Activated B cell treated with CpG ODN at 0.5 μM for 24 hours (primary cell): ENCODE measurements around the gene GPR31. TPM values are rescaled to one million over a fixed set of nuclear protein-coding genes. Genes with fewer than 3 reads are reported as not detected.

Experiments used
- ATAC-seq: fragments of 200-7000 bp; cut with Tn5 transposase; one replicate; pipeline ENCODE4 v1.10.0; 2021; ENCODE audit warnings: low read depth, mild to moderate bottlenecking, moderate library complexity
- CTCF ChIA-PET: fragments of 350-600 bp; sonication (Branson Sonifier 250); formaldehyde crosslinking; loops from one replicate; lab custom pipeline; 2021; ENCODE audit warnings: antibody characterized with exemption; lab: Charles Lee
- POLR2A ChIA-PET: fragments of 350-600 bp; sonication (Branson Sonifier 250); formaldehyde crosslinking; loops from one replicate; lab custom pipeline; 2021; ENCODE audit warnings: antibody characterized with exemption; lab: Charles Lee
- DNase-seq: peaks from one replicate; pipeline ENCODE4 v3.0.0; 2022
- H3K27ac Mint-ChIP-seq: one replicate; pipeline ENCODE4 v1.8.0; 2020; ENCODE audit warnings: mixed read lengths
- H3K27me3 Mint-ChIP-seq: one replicate; pipeline ENCODE4 v1.8.0; 2021; ENCODE audit warnings: mixed read lengths
- H3K36me3 Mint-ChIP-seq: one replicate; pipeline ENCODE4 v1.8.0; 2021; ENCODE audit warnings: low read depth, mixed read lengths
- H3K4me1 Mint-ChIP-seq: one replicate; pipeline ENCODE4 v1.8.0; 2021; ENCODE audit warnings: mixed read lengths
- H3K4me3 Mint-ChIP-seq: one replicate; pipeline ENCODE4 v1.8.0; 2020; ENCODE audit warnings: mild to moderate bottlenecking, mixed read lengths
- H3K9me3 Mint-ChIP-seq: one replicate; pipeline ENCODE4 v1.8.0; 2020; ENCODE audit warnings: mixed read lengths
- intact Hi-C: fragments of 100-400 bp; cut with micrococcal nuclease; formaldehyde crosslinking; loops from one replicate; pipeline ENCODE4 v1.15.1; 2024
- total RNA-seq: library from RNA; stranded (reverse); gene quantifications from 2 replicates; pipeline ENCODE4 v1.2.3, GENCODE V29; 2022
- TF ChIP-seq, protein P1 (sequence below): fragments of 200-600 bp; IDR thresholded peaks from one replicate; pipeline ENCODE4 v1.8.0; 2022; ENCODE audit warnings: antibody characterized with exemption, mild to moderate bottlenecking

GPR31 gene
- total RNA-seq, 1 donor from 2014 or later, result not detected

- DNase-seq, result peak; percentile 62
These were observed 15.9 kb downstream of the GPR31 start for GRCh38 chr6:167141667-167142432.

GRCh38 chr6:167140589-167141474, 16.9 kb downstream of the GPR31 start:
- Mint-ChIP-seq H3K4me1 (peaks cover 66% of the 10 kb centered on the region), H3K27me3 (no peaks in the 10 kb centered on the region), H3K9me3 (no peaks in the 10 kb centered on the region), H3K4me3 (no peak overlapping the region), H3K27ac (peak overlapping the region; percentile 79), H3K36me3 (peaks cover 30% of the 10 kb centered on the region)
- DNase-seq, result no peak
- intact Hi-C loops, result loop anchor here (1.0 to 2.0 kb wide), 6 partner anchors 11 to 62 kb away; no protein-coding TSS in a partner anchor
- ATAC-seq, result peak; percentile 70
- POLR2A ChIA-PET, result interaction anchor here (0.6 to 26.6 kb wide), 18 partner anchors 11 to 190 kb away, joined by 3 to 970 read pairs (median 5); partner anchors contain the start of genes CCR6, CEP43 and RNASET2
- TF ChIP-seq, protein P1, sequence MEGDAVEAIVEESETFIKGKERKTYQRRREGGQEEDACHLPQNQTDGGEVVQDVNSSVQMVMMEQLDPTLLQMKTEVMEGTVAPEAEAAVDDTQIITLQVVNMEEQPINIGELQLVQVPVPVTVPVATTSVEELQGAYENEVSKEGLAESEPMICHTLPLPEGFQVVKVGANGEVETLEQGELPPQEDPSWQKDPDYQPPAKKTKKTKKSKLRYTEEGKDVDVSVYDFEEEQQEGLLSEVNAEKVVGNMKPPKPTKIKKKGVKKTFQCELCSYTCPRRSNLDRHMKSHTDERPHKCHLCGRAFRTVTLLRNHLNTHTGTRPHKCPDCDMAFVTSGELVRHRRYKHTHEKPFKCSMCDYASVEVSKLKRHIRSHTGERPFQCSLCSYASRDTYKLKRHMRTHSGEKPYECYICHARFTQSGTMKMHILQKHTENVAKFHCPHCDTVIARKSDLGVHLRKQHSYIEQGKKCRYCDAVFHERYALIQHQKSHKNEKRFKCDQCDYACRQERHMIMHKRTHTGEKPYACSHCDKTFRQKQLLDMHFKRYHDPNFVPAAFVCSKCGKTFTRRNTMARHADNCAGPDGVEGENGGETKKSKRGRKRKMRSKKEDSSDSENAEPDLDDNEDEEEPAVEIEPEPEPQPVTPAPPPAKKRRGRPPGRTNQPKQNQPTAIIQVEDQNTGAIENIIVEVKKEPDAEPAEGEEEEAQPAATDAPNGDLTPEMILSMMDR, result no peak
- CTCF ChIA-PET, result interaction anchor here (0.6 to 8.6 kb wide), 33 partner anchors 11 to 551 kb away, joined by 3 to 145 read pairs (median 5); partner anchors contain the start of genes CCR6, CEP43 and RNASET2

More at GRCh38 chr6:167141667-167142432, 15.9 kb downstream of the GPR31 start:
- ChIA-PET POLR2A (interaction anchor here (0.8 to 26.6 kb wide), 12 partner anchors 10 to 191 kb away, joined by 3 to 970 read pairs (median 6); partner anchors contain the start of genes CCR6, CEP43 and RNASET2), CTCF (interaction anchor here (0.5 to 8.6 kb wide), 34 partner anchors 10 to 552 kb away, joined by 3 to 145 read pairs (median 6); partner anchors contain the start of genes CCR6, CEP43 and RNASET2)
- TF ChIP-seq, protein P1, result no peak
- H3K27ac Mint-ChIP-seq, result peak overlapping the region; percentile 79
- H3K4me3 Mint-ChIP-seq, result peak overlapping the region; percentile 46
- H3K36me3 Mint-ChIP-seq, result peaks cover 20% of the 10 kb centered on the region
- intact Hi-C loops, result loop anchor here (1.0 to 2.0 kb wide), 6 partner anchors 17 to 367 kb away; no protein-coding TSS in a partner anchor
- H3K4me1 Mint-ChIP-seq, result peaks cover 61% of the 10 kb centered on the region
- H3K27me3 Mint-ChIP-seq, result no peaks in the 10 kb centered on the region
- ATAC-seq, result peak; percentile 73
- no peaks in the 10 kb centered on the region for H3K9me3 Mint-ChIP-seq

DNA sequence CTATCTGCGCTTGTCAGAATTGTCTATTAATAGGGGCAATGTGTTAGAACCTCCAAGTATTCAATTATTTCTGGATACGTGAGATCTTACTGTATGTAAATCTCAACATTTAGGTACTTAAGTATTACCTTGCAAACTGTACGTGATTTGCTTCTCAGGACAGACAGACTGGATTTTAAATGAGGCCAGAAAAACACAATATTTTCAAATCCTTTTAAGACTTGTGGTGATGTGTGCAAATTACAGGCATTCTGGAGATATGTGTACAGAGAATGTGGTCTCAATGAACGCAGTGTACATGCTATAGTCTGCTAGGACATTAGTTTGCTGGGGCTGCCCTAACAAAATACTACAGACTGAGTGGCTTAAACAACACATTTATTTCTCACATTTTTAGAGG, 18.0 kb downstream of the GPR31 start:
- Mint-ChIP-seq H3K9me3 (no peaks in the 10 kb centered on the region), H3K4me3 (no peak overlapping the region), H3K4me1 (peaks cover 77% of the 10 kb centered on the region), H3K27ac (peak overlapping the region; percentile 79), H3K36me3 (peaks cover 41% of the 10 kb centered on the region), H3K27me3 (no peaks in the 10 kb centered on the region)
- intact Hi-C loops, result loop anchor here (1.0 to 2.0 kb wide), 6 partner anchors 9 to 60 kb away; no protein-coding TSS in a partner anchor
- ChIA-PET POLR2A (interaction anchor here (0.6 to 26.6 kb wide), 16 partner anchors 12 to 184 kb away, joined by 3 to 970 read pairs (median 6); partner anchors contain the start of genes CCR6, CEP43 and RNASET2), CTCF (interaction anchor here (0.6 to 8.6 kb wide), 20 partner anchors 10 to 364 kb away, joined by 3 to 145 read pairs (median 11); partner anchors contain the start of genes CCR6, CEP43 and RNASET2)
- DNase-seq (no peak), ATAC-seq (peak; percentile 14)
- TF ChIP-seq, protein P1, result no peak

- POLR2A ChIA-PET, result interaction anchor here (1.0 to 26.6 kb wide), 9 partner anchors 16 to 182 kb away, joined by 3 to 970 read pairs (median 7); partner anchors contain the start of genes CCR6 and RNASET2
These were observed 19.9 kb downstream of the GPR31 start for GRCh38 chr6:167137881-167138280.

More at GRCh38 chr6:167137881-167138280, 19.9 kb downstream of the GPR31 start:
- Mint-ChIP-seq H3K27ac (peak overlapping the region; percentile 93), H3K36me3 (peaks cover 54% of the 10 kb centered on the region), H3K4me1 (peaks cover 88% of the 10 kb centered on the region), H3K4me3 (no peak overlapping the region), H3K27me3 (no peaks in the 10 kb centered on the region), H3K9me3 (no peaks in the 10 kb centered on the region)
- no peak for DNase-seq
- intact Hi-C loops, result no loop called here
- TF ChIP-seq, protein P1, result no peak
- ATAC-seq, result no peak
- CTCF ChIA-PET, result interaction anchor here (0.9 to 8.6 kb wide), 9 partner anchors 10 to 148 kb away, joined by 3 to 145 read pairs (median 4); partner anchors contain the start of genes CCR6 and CEP43
